ENCODE data around the gene INSL3. TPM values are rescaled to one million over a fixed set of nuclear protein-coding genes. Genes with fewer than 3 reads are reported as not detected.

INSL3 gene
- total and polyA plus RNA-seq, 2 of the 13 experiments (the other 11 are each of a cell fraction or from before 2014, with no cell fraction given) = 0.30 TPM; not detected in 1

GRCh38 chr19:17860331-17860992 lies 39.1 kb upstream of the INSL3 start (continued):
- TF ChIP-seq ZNF468 (CRISPR knock-in tag; IDR thresholded peaks at IDR 0.05) (no peak), STAT6 (CRISPR knock-in tag; IDR thresholded peaks at IDR 0.05; ENCODE audit: borderline replicate concordance) (no peak), ATF7-NPFF (CRISPR knock-in tag; IDR thresholded peaks at IDR 0.05; ENCODE audit: low read depth) (no peak), NONO (IDR thresholded peaks at IDR 0.05) (no peak), NONO (CRISPR knock-in tag; conservative IDR thresholded peaks at IDR 0.05) (no peak), TRAFD1 (CRISPR knock-in tag; IDR thresholded peaks at IDR 0.05; ENCODE audit: borderline replicate concordance) (no peak), ZNF777 (CRISPR knock-in tag; IDR thresholded peaks at IDR 0.05) (no peak), TP53 (CRISPR knock-in tag; conservative IDR thresholded peaks at IDR 0.05) (no peak), ZBTB2 (CRISPR knock-in tag; IDR thresholded peaks at IDR 0.05; ENCODE audit: low read depth) (0 out of 2 replicates have a peak, but pooled peaks have one; percentile 21), ZC3H13 (CRISPR knock-in tag; IDR thresholded peaks at IDR 0.05) (no peak), CTCF (CRISPR knock-in tag; IDR thresholded peaks at IDR 0.05) (no peak), ATRX (CRISPR knock-in tag; IDR thresholded peaks at IDR 0.05; ENCODE audit: borderline replicate concordance) (no peak), POLR2A (IDR thresholded peaks at IDR 0.05; ENCODE audit: insufficient read depth in 1 of 2, low read depth in 2 of 2, low read length in 2 of 2) (peak in 1 of 2 experiments; percentile 26; a peak in 1 of 4 replicates), AKAP8 (CRISPR knock-in tag; IDR thresholded peaks at IDR 0.05) (no peak), ZNF75D (CRISPR knock-in tag; IDR thresholded peaks at IDR 0.05; ENCODE audit: borderline replicate concordance) (no peak), ZFP1 (CRISPR knock-in tag; IDR thresholded peaks at IDR 0.05) (no peak), FOXO4 (CRISPR knock-in tag; conservative IDR thresholded peaks at IDR 0.05) (0 out of 2 replicates have a peak, but pooled peaks have one; percentile 74), HDAC1 (CRISPR knock-in tag; IDR thresholded peaks at IDR 0.05) (no peak; the same call in none of the 2 replicates), JUND (CRISPR knock-in tag; IDR thresholded peaks at IDR 0.05) (no peak)
